HG03196 (cell line): ENCODE results near the gene FLRT2.

Experiments
- ATAC-seq: cut with Tn5 transposase; IDR thresholded peaks from one replicate; pipeline ENCODE4 v1.9.1; 2021; ENCODE audit not compliant: unreplicated experiment

FLRT2 gene

GRCh38 chr14:85530626-85531025, 682 bp downstream of the FLRT2 start:
- no peak for ATAC-seq

GRCh38 chr14:85531141-85531586, 1.2 kb downstream of the FLRT2 start:
- no peak for ATAC-seq

- ATAC-seq = no peak
Measured at GRCh38 chr14:85531587-85532373, 1.8 kb downstream of the FLRT2 start.

- ATAC-seq = no peak
Measured at GRCh38 chr14:85532374-85533022, 2.6 kb downstream of the FLRT2 start.

GRCh38 chr14:85533023-85533860, 3.3 kb downstream of the FLRT2 start:
- ATAC-seq = no peak

- no peak for ATAC-seq
Measured at GRCh38 chr14:85533861-85534291, 3.9 kb downstream of the FLRT2 start.

- no peak for ATAC-seq
Measured at GRCh38 chr14:85534458-85535293, 4.7 kb downstream of the FLRT2 start.

GRCh38 chr14:85535321-85535720, 5.4 kb downstream of the FLRT2 start:
- ATAC-seq = no peak

- ATAC-seq = no peak
Measured at GRCh38 chr14:85535991-85536832, 6.3 kb downstream of the FLRT2 start.

GRCh38 chr14:85536833-85537190, 6.9 kb downstream of the FLRT2 start:
- no peak for ATAC-seq

GRCh38 chr14:85537526-85537925, 7.6 kb downstream of the FLRT2 start:
- no peak for ATAC-seq

GRCh38 chr14:85538636-85539035, 8.7 kb downstream of the FLRT2 start:
- no peak for ATAC-seq

- no peak for ATAC-seq
Measured at GRCh38 chr14:85539510-85539909, 9.6 kb downstream of the FLRT2 start.

GRCh38 chr14:85542623-85543022, 12.7 kb downstream of the FLRT2 start:
- ATAC-seq = no peak

GRCh38 chr14:85545738-85546137, 15.8 kb downstream of the FLRT2 start:
- no peak for ATAC-seq

- ATAC-seq = no peak
Measured at GRCh38 chr14:85546390-85546789, 16.4 kb downstream of the FLRT2 start.

GRCh38 chr14:85549697-85550096, 19.8 kb downstream of the FLRT2 start:
- ATAC-seq = no peak

- no peak for ATAC-seq
Measured at GRCh38 chr14:85554106-85554505, 24.2 kb downstream of the FLRT2 start.

- ATAC-seq = no peak
Measured at GRCh38 chr14:85556267-85556666, 26.3 kb downstream of the FLRT2 start.

- ATAC-seq = no peak
Measured at GRCh38 chr14:85558505-85558904, 28.6 kb downstream of the FLRT2 start.
